HepG2 (cell line): ENCODE data around the gene RIN3. TPM values are rescaled to one million over a fixed set of nuclear protein-coding genes. Genes with fewer than 3 reads are reported as not detected.

Experiments
- ATAC-seq: fragments of 200-7000 bp; cut with Tn5 transposase; 3 replicates; pipeline ENCODE4 v1.9.1; 2020; ENCODE audit warnings: mild to moderate bottlenecking, moderate library complexity
- BruUV-seq: library from RNA; stranded (reverse); fragments of 400-500 nt; replicated peaks from 2 replicates; lab custom pipeline; 2021; lab: Mats Ljungman, UMichigan
- CTCF ChIA-PET: fragments of 300-600 bp; formaldehyde crosslinking; extraction: SDS; loops from one replicate; lab custom pipeline; 2021; ENCODE audit warnings: low total read pairs, inconsistent platforms, low intra/inter-chr PET ratio; lab: Yijun Ruan, JAX
- POLR2A ChIA-PET: fragments of 350-600 bp; sonication (Branson Sonifier 250); formaldehyde crosslinking; loops from one replicate; lab custom pipeline; 2020; ENCODE audit warnings: antibody characterized with exemption, inconsistent platforms; lab: Yijun Ruan, JAX
- DNase-seq: peaks from one replicate; pipeline ENCODE4 v3.0.0-alpha.2; 2015; ENCODE audit warnings: low spot score
- FAIRE-seq: peaks from 3 replicates; lab custom pipeline; 2011; peaks lifted over from hg19 to GRCh38; lab: Jason Lieb, UNC
- H2AFZ ChIP-seq: one replicate; pipeline ENCODE4 v1.6.1; 2011; ENCODE audit warnings: low read length, inconsistent platforms
- H3K27ac ChIP-seq: fragments of 300-600 bp; 3 replicates; pipeline ENCODE4 v1.8.0; 2011; ENCODE audit warnings: mixed run types, mild to moderate bottlenecking, mixed read lengths, low read length, inconsistent platforms; ENCODE audit not compliant: insufficient read depth; ENCODE audit errors: extremely low read length
- H3K27me3 ChIP-seq, 2 experiments: fragments of 200-600 bp in 1 of 2; 2 replicates in 1 of 2; 3 replicates in 1 of 2; pipeline versions ENCODE4 v1.6.0 to v1.8.0; 2011; ENCODE audit warnings: low read length in 2 of 2, mild to moderate bottlenecking in 2 of 2, moderate library complexity in 2 of 2, inconsistent platforms in 1 of 2; ENCODE audit not compliant: insufficient read depth in 2 of 2, control insufficient read depth in 1 of 2
- H3K36me3 ChIP-seq, 2 experiments: fragments of 200-600 bp in 1 of 2; replicated peaks in 1 of 2; 2 replicates in 1 of 2; 3 replicates in 1 of 2; pipeline versions ENCODE4 v1.5.1 to v1.8.0; 2011; ENCODE audit warnings: low read length in 2 of 2, inconsistent platforms in 1 of 2; ENCODE audit not compliant: insufficient read depth in 2 of 2, control insufficient read depth in 1 of 2
- H3K4me1 ChIP-seq: 2 replicates; pipeline ENCODE4 v1.5.1; 2012; ENCODE audit warnings: low read length, inconsistent platforms; ENCODE audit not compliant: insufficient read depth
- H3K4me2 ChIP-seq: 2 replicates; pipeline ENCODE4 v1.6.0; 2011; ENCODE audit warnings: low read depth, low read length, inconsistent platforms
- H3K4me3 ChIP-seq, 3 experiments: fragments of 200-600 bp in 1 of 3; sonication (generic), shearing (Covaris generic) in 1 of 3; replicated peaks in 1 of 3; 2 replicates each; pipeline ENCODE4 v1.5.1; 2011 to 2016; ENCODE audit warnings: low read length in 3 of 3, inconsistent platforms in 2 of 3, low read depth in 2 of 3, mild to moderate bottlenecking in 2 of 3, control low read depth in 1 of 3, mixed read lengths in 1 of 3; ENCODE audit not compliant: insufficient read depth in 1 of 3
- H3K79me2 ChIP-seq: one replicate; pipeline ENCODE4 v1.6.1; 2011; ENCODE audit warnings: low read length, inconsistent platforms; ENCODE audit not compliant: insufficient read depth
- H3K9ac ChIP-seq: 2 replicates; pipeline ENCODE4 v1.6.0; 2011; ENCODE audit warnings: mild to moderate bottlenecking, low read depth, low read length, inconsistent platforms; ENCODE audit not compliant: insufficient read depth
- H3K9me3 ChIP-seq: 2 replicates; pipeline ENCODE4 v1.5.1; 2012; ENCODE audit warnings: mild to moderate bottlenecking, low read length
- H4K20me1 ChIP-seq: 2 replicates; pipeline ENCODE4 v1.6.0; 2011; ENCODE audit warnings: inconsistent platforms, mild to moderate bottlenecking, low read length, moderate library complexity; ENCODE audit not compliant: insufficient read depth
- GFI1 ChIP-seq: sonication (generic); formaldehyde crosslinking; IDR thresholded peaks from 2 replicates; pipeline ENCODE4 v1.5.0; 2020; ENCODE audit warnings: missing genetic modification reagents, mild to moderate bottlenecking, borderline replicate concordance
- ZFP36 ChIP-seq: fragments of 150-350 bp; IDR thresholded peaks from 2 replicates; pipeline ENCODE4 v1.6.1; 2018; ENCODE audit warnings: borderline replicate concordance, low read length, low read depth; ENCODE audit not compliant: partially characterized antibody
- ZNF552 ChIP-seq: sonication (generic); formaldehyde crosslinking; IDR thresholded peaks from 2 replicates; pipeline ENCODE4 v1.9.0; 2022; ENCODE audit warnings: missing genetic modification reagents, mild to moderate bottlenecking, borderline replicate concordance
- WGBS: methylation state at CpG from one replicate; pipeline ENCODE4 v1.1.6; 2017; ENCODE audit warnings: low lambda C conversion rate; 5-methylcytosine and 5-hydroxymethylcytosine counted together
- in situ Hi-C: cut with HindIII; loops from 2 replicates; pipeline ENCODE4 v1.10.0; 2017; ENCODE audit warnings: low pct_unique_long_range_greater_than_20kb; ENCODE audit not compliant: extremely low pct_ligation_motif_present
- intact Hi-C: fragments of 100-400 bp; cut with micrococcal nuclease; formaldehyde crosslinking; loops from one replicate; pipeline ENCODE4 v1.10.0; 2022; ENCODE audit not compliant: unreplicated experiment
- polyA plus RNA-seq, 8 experiments: library from polyadenylated mRNA; depleted of rRNA in 3 of 8; stranded (reverse) in 7 of 8; unstranded in 1 of 8; fragments of >200 nt; fragmentation: Illumina TruSeq in 4 of 8; extraction: Trizol in 4 of 8; gene quantifications; 2 replicates each; pipeline versions ENCODE4 v1.2.1 to v1.2.3, GENCODE V29; 2011 to 2016; ENCODE audit warnings: low read depth in 4 of 8, missing spikeins in 1 of 8, mixed read lengths in 1 of 8; ENCODE audit not compliant: insufficient read depth in 1 of 8
- total RNA-seq, 5 experiments: library from RNA; depleted of rRNA; stranded (reverse); fragments of >200 nt; fragmentation: Illumina TruSeq; extraction: Trizol; gene quantifications; 2 replicates each; pipeline ENCODE4 v1.2.3, GENCODE V29; 2016; ENCODE audit warnings: low read depth in 1 of 5
- TF ChIP-seq, protein P1 (sequence below): sonication (generic); formaldehyde crosslinking; IDR thresholded peaks from 2 replicates; pipeline ENCODE4 v1.4.0; 2020; ENCODE audit warnings: mild to moderate bottlenecking, low read depth, missing genetic modification reagents

The RIN3 gene
- total and polyA plus RNA-seq, 2 of the 13 experiments (the other 11 are each of a cell fraction or from before 2014, with no cell fraction given): 2.3 to 3.6 TPM

GRCh38 chr14:92696366-92696765 is 182.8 kb downstream of the RIN3 start:
- Histone ChIP-seq H2AFZ (no peak overlapping the region), H3K27ac (no peak overlapping the region), H3K36me3 (no peaks in the 10 kb centered on the region), H4K20me1 (peaks cover 6% of the 10 kb centered on the region; the same call in 1 of the 2 replicates), H3K79me2 (no peaks in the 10 kb centered on the region), H3K4me3 (no peak overlapping the region), H3K4me1 (peaks cover 24% of the 10 kb centered on the region), H3K9ac (no peak overlapping the region), H3K9me3 (no peaks in the 10 kb centered on the region), H3K4me2 (no peak overlapping the region), H3K27me3 (no peaks in the 10 kb centered on the region)
- no peak for TF ChIP-seq ZNF552
- TF ChIP-seq, protein P1, sequence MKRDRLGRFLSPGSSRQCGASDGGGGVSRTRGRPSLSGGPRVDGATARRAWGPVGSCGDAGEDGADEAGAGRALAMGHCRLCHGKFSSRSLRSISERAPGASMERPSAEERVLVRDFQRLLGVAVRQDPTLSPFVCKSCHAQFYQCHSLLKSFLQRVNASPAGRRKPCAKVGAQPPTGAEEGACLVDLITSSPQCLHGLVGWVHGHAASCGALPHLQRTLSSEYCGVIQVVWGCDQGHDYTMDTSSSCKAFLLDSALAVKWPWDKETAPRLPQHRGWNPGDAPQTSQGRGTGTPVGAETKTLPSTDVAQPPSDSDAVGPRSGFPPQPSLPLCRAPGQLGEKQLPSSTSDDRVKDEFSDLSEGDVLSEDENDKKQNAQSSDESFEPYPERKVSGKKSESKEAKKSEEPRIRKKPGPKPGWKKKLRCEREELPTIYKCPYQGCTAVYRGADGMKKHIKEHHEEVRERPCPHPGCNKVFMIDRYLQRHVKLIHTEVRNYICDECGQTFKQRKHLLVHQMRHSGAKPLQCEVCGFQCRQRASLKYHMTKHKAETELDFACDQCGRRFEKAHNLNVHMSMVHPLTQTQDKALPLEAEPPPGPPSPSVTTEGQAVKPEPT (CRISPR knock-in tag): no peak
- no TSS peak for BruUV-seq
- in situ Hi-C loops (no loop called here), intact Hi-C loops (no loop called here)
- POLR2A ChIA-PET: no interaction called here
- WGBS: 70% methylated on average over 4 of the region's 4 CpGs
- FAIRE-seq: no peak
- ATAC-seq: no peak
- no peak for DNase-seq
- CTCF ChIA-PET: no interaction called here

DNA sequence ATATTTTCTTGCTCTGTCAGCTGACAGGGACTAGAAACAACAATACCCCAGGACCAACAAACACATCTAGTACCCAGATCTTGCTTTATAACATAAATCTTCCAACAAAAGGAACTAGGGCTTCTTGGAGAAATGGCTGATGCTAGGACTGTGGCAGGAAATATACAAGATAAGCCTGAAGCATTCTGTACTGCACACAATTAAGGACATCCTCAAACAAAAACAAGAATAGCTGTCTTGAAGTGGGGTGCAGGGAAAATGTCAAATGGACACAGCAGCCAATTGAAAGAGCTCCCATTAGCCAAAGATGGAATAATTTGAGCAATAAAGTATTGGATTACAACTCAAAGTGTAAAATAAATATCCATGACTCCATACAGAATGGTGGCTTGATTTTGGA is 184.8 kb downstream of the RIN3 start:
- Histone ChIP-seq H3K9ac (no peak overlapping the region), H3K27me3 (no peaks in the 10 kb centered on the region), H3K4me3 (no peak overlapping the region), H3K4me2 (no peak overlapping the region), H3K4me1 (peaks cover 18% of the 10 kb centered on the region), H3K27ac (no peak overlapping the region), H3K79me2 (no peaks in the 10 kb centered on the region), H3K9me3 (no peaks in the 10 kb centered on the region), H3K36me3 (no peaks in the 10 kb centered on the region), H2AFZ (no peak overlapping the region), H4K20me1 (peaks cover 6% of the 10 kb centered on the region; the same call in 1 of the 2 replicates)
- POLR2A ChIA-PET: no interaction called here
- CTCF ChIA-PET: no interaction called here
- DNase-seq: no peak
- TF ChIP-seq GFI1 (CRISPR knock-in tag): no peak
- no peak for TF ChIP-seq ZFP36
- no TSS peak for BruUV-seq
- ATAC-seq: no peak
- intact Hi-C loops: no loop called here
- FAIRE-seq: no peak
- in situ Hi-C loops: no loop called here
